GM12878 (cell line): ENCODE data around the gene RBM4B. TPM values are rescaled to one million over a fixed set of nuclear protein-coding genes. Genes with fewer than 3 reads are reported as not detected.

ENCODE experiments used
- BCL11A ChIP-seq: IDR thresholded peaks from 2 replicates; pipeline ENCODE4 v1.6.1; 2011; ENCODE audit warnings: low read depth, low read length
- CBFB ChIP-seq: IDR thresholded peaks from 2 replicates; pipeline ENCODE4 v1.6.1; 2016; ENCODE audit warnings: antibody characterized with exemption, low read depth
- ETV6 ChIP-seq, 2 experiments: fragments of 450-650 bp in 1 of 2; IDR thresholded peaks in 1 of 2; conservative IDR thresholded peaks in 1 of 2; 2 replicates each; pipeline ENCODE4 v1.6.1; 2014; ENCODE audit warnings: antibody characterized with exemption in 1 of 2, borderline replicate concordance in 1 of 2, low read depth in 1 of 2, mild to moderate bottlenecking in 1 of 2, moderate library complexity in 1 of 2
- IRF4 ChIP-seq: IDR thresholded peaks from 2 replicates; pipeline ENCODE4 v1.6.1; 2011; ENCODE audit warnings: low read depth, low read length
- JUND ChIP-seq: IDR thresholded peaks from 2 replicates; pipeline ENCODE4 v1.6.1; 2012; ENCODE audit warnings: low read depth, mild to moderate bottlenecking, low read length, improper control_type of control experiment, moderate library complexity
- MEF2B ChIP-seq: fragments of 450-650 bp; IDR thresholded peaks from 2 replicates; pipeline ENCODE4 v1.6.1; 2018; ENCODE audit warnings: mild to moderate bottlenecking, moderate library complexity; ENCODE audit not compliant: partially characterized antibody, poor library complexity, severe bottlenecking
- NR2C2 ChIP-seq: IDR thresholded peaks from 2 replicates; pipeline ENCODE4 v1.6.1; 2011; ENCODE audit warnings: borderline replicate concordance, low read depth; ENCODE audit not compliant: control insufficient read depth, insufficient read length
- RAD51 ChIP-seq: fragments of 450-650 bp; IDR thresholded peaks from 2 replicates; pipeline ENCODE4 v1.6.1; 2016; ENCODE audit warnings: moderate library complexity, mild to moderate bottlenecking, inconsistent platforms
- SMAD5 ChIP-seq: IDR thresholded peaks from 2 replicates; pipeline ENCODE4 v1.6.1; 2016; ENCODE audit warnings: antibody characterized with exemption, low read depth
- TCF7 ChIP-seq: IDR thresholded peaks from 2 replicates; pipeline ENCODE4 v1.6.1; 2014; ENCODE audit warnings: antibody characterized with exemption, borderline replicate concordance
- ZNF274 ChIP-seq: IDR thresholded peaks from one replicate; pipeline ENCODE4 v1.8.0; 2011; ENCODE audit not compliant: insufficient read length, insufficient read depth
- ZSCAN29 ChIP-seq: fragments of 450-650 bp; IDR thresholded peaks from 2 replicates; pipeline ENCODE4 v1.6.1; 2017; ENCODE audit warnings: mild to moderate bottlenecking, moderate library complexity
- polyA plus RNA-seq, 11 experiments: library from polyadenylated mRNA; depleted of rRNA in 4 of 11; unstranded in 6 of 11; stranded (reverse) in 5 of 11; fragments of >200 nt; fragmentation: Nextera tagmentation in 4 of 11; fragmentation: Illumina TruSeq in 1 of 11; extraction: Ambion mirVana in 4 of 11; extraction: Trizol in 1 of 11; gene quantifications; 1 replicate in 1 of 11; 2 replicates in 10 of 11; pipeline versions ENCODE4 v1.2.1 to v1.2.3, GENCODE V29; 2011 to 2016; ENCODE audit warnings: inconsistent platforms in 2 of 11, missing spikeins in 2 of 11, low read depth in 1 of 11
- total RNA-seq, 4 experiments: library from RNA; depleted of rRNA in 3 of 4; stranded (reverse); fragments of >200 nt in 3 of 4; fragmentation: Illumina TruSeq in 1 of 4; extraction: Trizol in 1 of 4; gene quantifications; 2 replicates each; pipeline versions ENCODE4 v1.2.1 to v1.2.3, GENCODE V29; 2013 to 2021
- TF ChIP-seq, protein P1 (sequence below): fragments of 450-650 bp; IDR thresholded peaks from 2 replicates; pipeline ENCODE4 v1.6.1; 2017; ENCODE audit warnings: mild to moderate bottlenecking
- TF ChIP-seq, protein P2 (sequence below): fragments of 450-650 bp; IDR thresholded peaks from 2 replicates; pipeline ENCODE4 v1.6.1; 2014; ENCODE audit warnings: mild to moderate bottlenecking
- TF ChIP-seq, protein P3 (sequence below): IDR thresholded peaks from 2 replicates; pipeline ENCODE4 v1.6.1; 2012; ENCODE audit warnings: low read depth, low read length, improper control_type of control experiment
- TF ChIP-seq, protein P4 (sequence below), 3 experiments: IDR thresholded peaks in 2 of 3; conservative IDR thresholded peaks in 1 of 3; 2 replicates each; pipeline ENCODE4 v1.5.1; 2011; ENCODE audit warnings: low read depth in 3 of 3, low read length in 3 of 3, mild to moderate bottlenecking in 3 of 3, control low read depth in 2 of 3, moderate library complexity in 2 of 3, inconsistent platforms in 1 of 3, mixed read lengths in 1 of 3; ENCODE audit not compliant: control insufficient read depth in 2 of 3, insufficient read depth in 1 of 3; ENCODE audit errors: extremely low read depth in 1 of 3
- TF ChIP-seq, protein P5 (sequence below): fragments of 450-650 bp; IDR thresholded peaks from 2 replicates; pipeline ENCODE4 v1.6.1; 2017; ENCODE audit warnings: antibody characterized with exemption, mild to moderate bottlenecking, moderate library complexity
- TF ChIP-seq, protein P6 (sequence below): fragments of 450-650 bp; IDR thresholded peaks from 2 replicates; pipeline ENCODE4 v1.6.1; 2017; ENCODE audit warnings: borderline replicate concordance

The RBM4B gene
- total and polyA plus RNA-seq, 10 of the 15 experiments (the other 5 are each of a cell fraction or from before 2014, with no cell fraction given), result 16.1 to 37.0 (median 21.6) TPM

DNA sequence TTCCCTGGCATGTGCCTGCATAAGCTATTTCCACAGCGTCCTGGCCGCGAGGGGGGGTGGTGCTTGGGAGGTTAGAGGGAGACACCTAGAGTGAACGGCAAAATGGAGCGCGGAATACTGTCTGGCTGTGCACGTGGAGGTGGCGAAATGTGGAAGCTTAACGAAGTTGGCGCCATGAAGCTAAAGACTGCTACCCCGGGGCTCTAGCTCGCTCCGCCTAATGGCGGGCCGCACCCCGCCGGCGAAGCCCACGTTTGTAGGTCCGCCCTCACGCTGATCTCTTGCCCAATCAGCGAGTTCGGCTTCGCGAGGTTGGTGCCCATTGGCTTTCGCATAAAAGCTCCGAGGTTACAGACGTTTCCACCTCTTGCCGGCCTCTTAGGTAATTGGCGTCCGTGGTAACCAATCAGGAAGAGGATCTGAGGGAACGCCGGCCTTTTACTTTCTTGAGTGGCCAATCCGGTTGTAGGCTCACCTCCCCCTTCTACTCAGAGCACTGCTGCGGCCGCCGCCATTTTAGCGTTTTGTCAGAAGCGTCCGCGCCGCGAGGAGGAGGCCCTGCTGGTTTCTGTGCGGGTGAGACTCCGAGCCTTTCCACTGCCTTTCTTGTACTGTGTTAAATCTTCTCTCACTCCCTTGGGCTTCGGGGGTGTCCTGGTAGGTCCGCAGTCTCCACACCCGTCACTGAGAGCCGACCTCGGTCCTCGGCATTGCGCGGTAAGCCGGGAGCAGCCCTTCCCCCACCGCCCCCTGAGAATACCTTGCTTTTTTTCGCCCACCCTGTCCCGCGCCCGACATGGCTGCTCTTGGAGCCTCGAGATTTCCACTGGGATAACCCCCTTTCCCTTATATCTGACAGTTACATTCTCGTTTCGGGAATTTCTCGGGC is 39.3 kb downstream of the RBM4B start, which contains the start of gene RBM4 (continued):
- TF ChIP-seq NR2C2 (no peak), IRF4 (peak; percentile 30; the same call in 1 of the 2 replicates), MEF2B (peak; percentile 95), TCF7 (no peak), CBFB (peak; percentile 77; the same call in 1 of the 2 replicates), ETV6 (conservative IDR thresholded peaks at IDR 0.05 in 1 of 2, IDR thresholded peaks at IDR 0.05 in 1 of 2; ENCODE audit: borderline replicate concordance in 1 of 2, low read depth in 1 of 2) (no peak), RAD51 (0 out of 2 replicates have a peak, but pooled peaks have one; percentile 30), ZSCAN29 (no peak), ZNF274 (no peak), JUND (no peak), SMAD5 (peak; percentile 73; the same call in 1 of the 2 replicates), BCL11A (no peak)
- TF ChIP-seq, protein P1, sequence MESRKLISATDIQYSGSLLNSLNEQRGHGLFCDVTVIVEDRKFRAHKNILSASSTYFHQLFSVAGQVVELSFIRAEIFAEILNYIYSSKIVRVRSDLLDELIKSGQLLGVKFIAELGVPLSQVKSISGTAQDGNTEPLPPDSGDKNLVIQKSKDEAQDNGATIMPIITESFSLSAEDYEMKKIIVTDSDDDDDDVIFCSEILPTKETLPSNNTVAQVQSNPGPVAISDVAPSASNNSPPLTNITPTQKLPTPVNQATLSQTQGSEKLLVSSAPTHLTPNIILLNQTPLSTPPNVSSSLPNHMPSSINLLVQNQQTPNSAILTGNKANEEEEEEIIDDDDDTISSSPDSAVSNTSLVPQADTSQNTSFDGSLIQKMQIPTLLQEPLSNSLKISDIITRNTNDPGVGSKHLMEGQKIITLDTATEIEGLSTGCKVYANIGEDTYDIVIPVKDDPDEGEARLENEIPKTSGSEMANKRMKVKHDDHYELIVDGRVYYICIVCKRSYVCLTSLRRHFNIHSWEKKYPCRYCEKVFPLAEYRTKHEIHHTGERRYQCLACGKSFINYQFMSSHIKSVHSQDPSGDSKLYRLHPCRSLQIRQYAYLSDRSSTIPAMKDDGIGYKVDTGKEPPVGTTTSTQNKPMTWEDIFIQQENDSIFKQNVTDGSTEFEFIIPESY, result no peak
- TF ChIP-seq, protein P2, sequence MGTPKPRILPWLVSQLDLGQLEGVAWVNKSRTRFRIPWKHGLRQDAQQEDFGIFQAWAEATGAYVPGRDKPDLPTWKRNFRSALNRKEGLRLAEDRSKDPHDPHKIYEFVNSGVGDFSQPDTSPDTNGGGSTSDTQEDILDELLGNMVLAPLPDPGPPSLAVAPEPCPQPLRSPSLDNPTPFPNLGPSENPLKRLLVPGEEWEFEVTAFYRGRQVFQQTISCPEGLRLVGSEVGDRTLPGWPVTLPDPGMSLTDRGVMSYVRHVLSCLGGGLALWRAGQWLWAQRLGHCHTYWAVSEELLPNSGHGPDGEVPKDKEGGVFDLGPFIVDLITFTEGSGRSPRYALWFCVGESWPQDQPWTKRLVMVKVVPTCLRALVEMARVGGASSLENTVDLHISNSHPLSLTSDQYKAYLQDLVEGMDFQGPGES, result peak; percentile 88
- TF ChIP-seq, protein P3, sequence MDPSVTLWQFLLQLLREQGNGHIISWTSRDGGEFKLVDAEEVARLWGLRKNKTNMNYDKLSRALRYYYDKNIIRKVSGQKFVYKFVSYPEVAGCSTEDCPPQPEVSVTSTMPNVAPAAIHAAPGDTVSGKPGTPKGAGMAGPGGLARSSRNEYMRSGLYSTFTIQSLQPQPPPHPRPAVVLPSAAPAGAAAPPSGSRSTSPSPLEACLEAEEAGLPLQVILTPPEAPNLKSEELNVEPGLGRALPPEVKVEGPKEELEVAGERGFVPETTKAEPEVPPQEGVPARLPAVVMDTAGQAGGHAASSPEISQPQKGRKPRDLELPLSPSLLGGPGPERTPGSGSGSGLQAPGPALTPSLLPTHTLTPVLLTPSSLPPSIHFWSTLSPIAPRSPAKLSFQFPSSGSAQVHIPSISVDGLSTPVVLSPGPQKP, result no peak
- TF ChIP-seq, protein P4, sequence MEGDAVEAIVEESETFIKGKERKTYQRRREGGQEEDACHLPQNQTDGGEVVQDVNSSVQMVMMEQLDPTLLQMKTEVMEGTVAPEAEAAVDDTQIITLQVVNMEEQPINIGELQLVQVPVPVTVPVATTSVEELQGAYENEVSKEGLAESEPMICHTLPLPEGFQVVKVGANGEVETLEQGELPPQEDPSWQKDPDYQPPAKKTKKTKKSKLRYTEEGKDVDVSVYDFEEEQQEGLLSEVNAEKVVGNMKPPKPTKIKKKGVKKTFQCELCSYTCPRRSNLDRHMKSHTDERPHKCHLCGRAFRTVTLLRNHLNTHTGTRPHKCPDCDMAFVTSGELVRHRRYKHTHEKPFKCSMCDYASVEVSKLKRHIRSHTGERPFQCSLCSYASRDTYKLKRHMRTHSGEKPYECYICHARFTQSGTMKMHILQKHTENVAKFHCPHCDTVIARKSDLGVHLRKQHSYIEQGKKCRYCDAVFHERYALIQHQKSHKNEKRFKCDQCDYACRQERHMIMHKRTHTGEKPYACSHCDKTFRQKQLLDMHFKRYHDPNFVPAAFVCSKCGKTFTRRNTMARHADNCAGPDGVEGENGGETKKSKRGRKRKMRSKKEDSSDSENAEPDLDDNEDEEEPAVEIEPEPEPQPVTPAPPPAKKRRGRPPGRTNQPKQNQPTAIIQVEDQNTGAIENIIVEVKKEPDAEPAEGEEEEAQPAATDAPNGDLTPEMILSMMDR (IDR thresholded peaks at IDR 0.05 in 2 of 3, conservative IDR thresholded peaks at IDR 0.05 in 1 of 3; ENCODE audit: control insufficient read depth in 2 of 3, extremely low read depth in 1 of 3, insufficient read depth in 1 of 3, low read depth in 3 of 3, low read length in 3 of 3), result peak in 2 of 3 experiments; percentile 4 to 10; a peak in 1 of 6 replicates
- TF ChIP-seq, protein P5, sequence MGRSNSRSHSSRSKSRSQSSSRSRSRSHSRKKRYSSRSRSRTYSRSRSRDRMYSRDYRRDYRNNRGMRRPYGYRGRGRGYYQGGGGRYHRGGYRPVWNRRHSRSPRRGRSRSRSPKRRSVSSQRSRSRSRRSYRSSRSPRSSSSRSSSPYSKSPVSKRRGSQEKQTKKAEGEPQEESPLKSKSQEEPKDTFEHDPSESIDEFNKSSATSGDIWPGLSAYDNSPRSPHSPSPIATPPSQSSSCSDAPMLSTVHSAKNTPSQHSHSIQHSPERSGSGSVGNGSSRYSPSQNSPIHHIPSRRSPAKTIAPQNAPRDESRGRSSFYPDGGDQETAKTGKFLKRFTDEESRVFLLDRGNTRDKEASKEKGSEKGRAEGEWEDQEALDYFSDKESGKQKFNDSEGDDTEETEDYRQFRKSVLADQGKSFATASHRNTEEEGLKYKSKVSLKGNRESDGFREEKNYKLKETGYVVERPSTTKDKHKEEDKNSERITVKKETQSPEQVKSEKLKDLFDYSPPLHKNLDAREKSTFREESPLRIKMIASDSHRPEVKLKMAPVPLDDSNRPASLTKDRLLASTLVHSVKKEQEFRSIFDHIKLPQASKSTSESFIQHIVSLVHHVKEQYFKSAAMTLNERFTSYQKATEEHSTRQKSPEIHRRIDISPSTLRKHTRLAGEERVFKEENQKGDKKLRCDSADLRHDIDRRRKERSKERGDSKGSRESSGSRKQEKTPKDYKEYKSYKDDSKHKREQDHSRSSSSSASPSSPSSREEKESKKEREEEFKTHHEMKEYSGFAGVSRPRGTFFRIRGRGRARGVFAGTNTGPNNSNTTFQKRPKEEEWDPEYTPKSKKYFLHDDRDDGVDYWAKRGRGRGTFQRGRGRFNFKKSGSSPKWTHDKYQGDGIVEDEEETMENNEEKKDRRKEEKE, result no peak
- TF ChIP-seq, protein P6, sequence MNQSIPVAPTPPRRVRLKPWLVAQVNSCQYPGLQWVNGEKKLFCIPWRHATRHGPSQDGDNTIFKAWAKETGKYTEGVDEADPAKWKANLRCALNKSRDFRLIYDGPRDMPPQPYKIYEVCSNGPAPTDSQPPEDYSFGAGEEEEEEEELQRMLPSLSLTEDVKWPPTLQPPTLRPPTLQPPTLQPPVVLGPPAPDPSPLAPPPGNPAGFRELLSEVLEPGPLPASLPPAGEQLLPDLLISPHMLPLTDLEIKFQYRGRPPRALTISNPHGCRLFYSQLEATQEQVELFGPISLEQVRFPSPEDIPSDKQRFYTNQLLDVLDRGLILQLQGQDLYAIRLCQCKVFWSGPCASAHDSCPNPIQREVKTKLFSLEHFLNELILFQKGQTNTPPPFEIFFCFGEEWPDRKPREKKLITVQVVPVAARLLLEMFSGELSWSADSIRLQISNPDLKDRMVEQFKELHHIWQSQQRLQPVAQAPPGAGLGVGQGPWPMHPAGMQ, result no peak
